Bronchial epithelial cell (primary cell): ENCODE measurements around the gene JTB. TPM values are rescaled to one million over a fixed set of nuclear protein-coding genes. Genes with fewer than 3 reads are reported as not detected.

Source experiments
- DNase-seq: peaks from one replicate; pipeline ENCODE4 v3.0.0-alpha.2; 2010; ENCODE audit warnings: low read depth
- FAIRE-seq: peaks from 2 replicates; lab custom pipeline; 2011; peaks lifted over from hg19 to GRCh38; lab: Jason Lieb, UNC
- H3K27me3 ChIP-seq: 2 replicates; pipeline ENCODE4 v1.5.1; 2011; ENCODE audit warnings: low read length; ENCODE audit not compliant: control insufficient read depth, insufficient read depth
- H3K36me3 ChIP-seq: 2 replicates; pipeline ENCODE4 v1.5.1; 2011; ENCODE audit warnings: low read length; ENCODE audit not compliant: control insufficient read depth, insufficient read depth
- H3K4me3 ChIP-seq: 2 replicates; pipeline ENCODE4 v1.5.1; 2011; ENCODE audit warnings: mild to moderate bottlenecking, low read depth, low read length, control low read depth
- total RNA-seq: library from RNA; depleted of rRNA; stranded (reverse); fragments of >200 nt; gene quantifications from 2 replicates; pipeline ENCODE4 v1.2.1, GENCODE V29; 2014
- TF ChIP-seq, protein P1 (sequence below): IDR thresholded peaks from 2 replicates; pipeline ENCODE4 v1.5.1; 2011; ENCODE audit warnings: mild to moderate bottlenecking, moderate library complexity, low read length, control low read depth, inconsistent platforms; ENCODE audit not compliant: insufficient read depth, severe bottlenecking

JTB gene
- total RNA-seq, 1 donor from 2014 or later, result 183 TPM

DNA sequence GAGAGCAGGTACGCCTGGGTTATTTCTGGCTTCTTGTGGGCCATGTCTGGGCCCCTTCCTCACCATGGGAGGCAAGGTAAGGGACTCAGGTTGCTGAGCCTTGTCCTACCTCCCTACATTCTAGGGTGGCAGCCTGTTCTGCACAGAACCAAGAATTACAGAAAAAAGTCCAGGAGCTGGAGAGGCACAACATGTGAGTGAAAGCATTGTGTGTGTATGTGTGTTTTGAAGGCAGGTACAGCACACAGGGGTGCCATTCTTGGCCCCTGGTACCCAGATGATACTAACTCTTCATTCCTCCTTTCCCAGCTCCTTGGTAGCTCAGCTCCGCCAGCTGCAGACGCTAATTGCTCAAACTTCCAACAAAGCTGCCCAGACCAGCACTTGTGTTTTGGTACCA is 4.4 kb downstream of the JTB start:
- peaks cover 16% of the 10 kb centered on the region for H3K36me3 ChIP-seq
- TF ChIP-seq, protein P1, sequence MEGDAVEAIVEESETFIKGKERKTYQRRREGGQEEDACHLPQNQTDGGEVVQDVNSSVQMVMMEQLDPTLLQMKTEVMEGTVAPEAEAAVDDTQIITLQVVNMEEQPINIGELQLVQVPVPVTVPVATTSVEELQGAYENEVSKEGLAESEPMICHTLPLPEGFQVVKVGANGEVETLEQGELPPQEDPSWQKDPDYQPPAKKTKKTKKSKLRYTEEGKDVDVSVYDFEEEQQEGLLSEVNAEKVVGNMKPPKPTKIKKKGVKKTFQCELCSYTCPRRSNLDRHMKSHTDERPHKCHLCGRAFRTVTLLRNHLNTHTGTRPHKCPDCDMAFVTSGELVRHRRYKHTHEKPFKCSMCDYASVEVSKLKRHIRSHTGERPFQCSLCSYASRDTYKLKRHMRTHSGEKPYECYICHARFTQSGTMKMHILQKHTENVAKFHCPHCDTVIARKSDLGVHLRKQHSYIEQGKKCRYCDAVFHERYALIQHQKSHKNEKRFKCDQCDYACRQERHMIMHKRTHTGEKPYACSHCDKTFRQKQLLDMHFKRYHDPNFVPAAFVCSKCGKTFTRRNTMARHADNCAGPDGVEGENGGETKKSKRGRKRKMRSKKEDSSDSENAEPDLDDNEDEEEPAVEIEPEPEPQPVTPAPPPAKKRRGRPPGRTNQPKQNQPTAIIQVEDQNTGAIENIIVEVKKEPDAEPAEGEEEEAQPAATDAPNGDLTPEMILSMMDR, result no peak

DNA sequence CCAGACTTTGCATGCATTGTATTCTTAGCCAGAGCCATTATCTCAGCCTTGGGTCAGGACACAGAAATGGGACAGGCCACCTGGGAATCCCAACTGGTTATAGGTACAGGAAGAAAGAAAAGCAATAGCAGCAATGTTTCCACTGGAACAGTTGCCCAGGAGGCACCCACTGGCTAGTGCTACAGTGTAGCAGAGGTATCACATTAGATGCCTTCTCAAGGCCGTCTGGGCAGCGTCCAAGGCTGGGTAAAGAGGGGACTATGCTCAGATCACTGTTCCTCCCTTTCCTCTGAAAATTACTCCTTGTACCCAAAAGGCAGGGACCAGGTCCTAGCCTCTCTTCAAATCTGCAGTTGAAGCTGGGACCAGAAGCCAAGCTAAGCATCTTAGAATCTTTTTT is 7.1 kb downstream of the JTB start:
- FAIRE-seq, result no peak
- TF ChIP-seq, protein P1, result no peak
- no peak overlapping the region for H3K4me3 ChIP-seq
- peaks cover 12% of the 10 kb centered on the region for H3K36me3 ChIP-seq
- H3K27me3 ChIP-seq, result no peaks in the 10 kb centered on the region
- no peak for DNase-seq

More for the DNA sequence above, 4.4 kb downstream of the JTB start:
- no peak for FAIRE-seq
- no peak for DNase-seq
- Histone ChIP-seq H3K27me3 (no peaks in the 10 kb centered on the region), H3K4me3 (no peak overlapping the region)

DNA sequence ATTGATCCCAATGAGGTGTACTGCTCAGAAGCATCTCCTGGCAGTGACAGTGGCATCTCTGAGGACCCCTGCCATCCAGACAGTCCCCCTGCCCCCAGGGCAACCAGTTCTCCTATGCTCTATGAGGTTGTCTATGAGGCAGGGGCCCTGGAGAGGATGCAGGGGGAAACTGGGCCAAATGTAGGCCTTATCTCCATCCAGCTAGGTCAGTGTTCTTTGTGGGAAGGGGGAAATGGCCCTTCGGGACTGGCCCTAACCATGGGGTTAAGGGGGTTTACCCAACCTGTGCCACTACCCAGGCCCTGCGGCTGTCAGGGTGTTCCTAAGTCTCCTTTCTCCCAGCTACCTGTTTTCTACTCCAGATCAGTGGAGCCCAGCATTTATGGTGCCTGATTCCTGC is 8.5 kb downstream of the JTB start:
- peaks cover 6% of the 10 kb centered on the region for H3K36me3 ChIP-seq
- H3K4me3 ChIP-seq, result no peak overlapping the region
- FAIRE-seq, result no peak
- H3K27me3 ChIP-seq, result no peaks in the 10 kb centered on the region
- DNase-seq, result no peak
- TF ChIP-seq, protein P1, result no peak

DNA sequence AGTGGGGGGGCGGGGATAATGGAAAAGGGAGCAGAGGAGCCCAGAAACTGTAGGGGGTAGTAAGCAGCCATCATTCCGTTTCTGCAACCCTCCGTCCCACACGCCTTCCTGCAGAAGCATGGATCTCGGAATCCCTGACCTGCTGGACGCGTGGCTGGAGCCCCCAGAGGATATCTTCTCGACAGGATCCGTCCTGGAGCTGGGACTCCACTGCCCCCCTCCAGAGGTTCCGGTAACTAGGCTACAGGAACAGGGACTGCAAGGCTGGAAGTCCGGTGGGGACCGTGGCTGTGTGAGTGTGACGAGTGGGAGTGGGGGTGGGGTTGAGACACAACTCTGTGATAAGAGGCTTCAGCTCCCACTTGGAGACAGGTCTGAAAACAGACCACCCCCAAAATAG is 9.1 kb downstream of the JTB start:
- Histone ChIP-seq H3K27me3 (no peaks in the 10 kb centered on the region), H3K36me3 (peaks cover 2% of the 10 kb centered on the region), H3K4me3 (peak overlapping the region; percentile 57)
- TF ChIP-seq, protein P1, result no peak
- DNase-seq (no peak), FAIRE-seq (no peak)

DNA sequence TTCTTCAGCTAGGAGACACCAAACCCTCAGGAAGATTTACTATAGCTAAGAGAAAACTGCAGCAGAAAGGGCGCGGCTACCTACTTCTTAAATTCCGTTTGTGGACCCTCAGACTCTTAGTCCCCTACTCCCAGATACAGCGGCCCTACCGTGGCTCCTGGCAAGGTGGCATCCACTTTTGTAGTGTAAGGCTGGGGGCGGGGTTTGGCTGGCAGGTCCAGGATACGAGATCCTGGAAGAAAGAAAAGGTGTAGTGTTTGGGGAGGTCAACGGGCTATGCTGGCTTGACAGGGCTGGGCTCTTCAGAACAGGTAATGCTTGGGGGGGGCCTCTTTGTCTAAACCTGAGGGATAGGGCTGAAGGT is 9.5 kb downstream of the JTB start:
- FAIRE-seq (no peak), DNase-seq (no peak)
- Histone ChIP-seq H3K27me3 (no peaks in the 10 kb centered on the region), H3K4me3 (peak overlapping the region; percentile 57), H3K36me3 (peaks cover under 1% of the 10 kb centered on the region)
- TF ChIP-seq, protein P1, result no peak
